Mucosa of descending colon (tissue), 3 donors: ENCODE results near the gene TKFC. TPM values are rescaled to one million over a fixed set of nuclear protein-coding genes. Genes with fewer than 3 reads are reported as not detected.

Experiments
- ATAC-seq: fragments of 200-7000 bp; cut with Tn5 transposase; one replicate; pipeline ENCODE4 v1.9.1; 2020; ENCODE audit warnings: mild to moderate bottlenecking, moderate library complexity
- DNase-seq, 3 donors: peaks; one replicate each; pipeline ENCODE4 v3.0.0-alpha.2; 2020
- H3K36me3 ChIP-seq: fragments of 200-600 bp; one replicate; pipeline ENCODE4 v1.8.0; 2021; ENCODE audit warnings: low read depth, mild to moderate bottlenecking
- H3K4me1 ChIP-seq: fragments of 200-600 bp; one replicate; pipeline ENCODE4 v1.8.0; 2021; ENCODE audit warnings: low read depth, mild to moderate bottlenecking
- H3K4me3 ChIP-seq: fragments of 200-600 bp; one replicate; pipeline ENCODE4 v1.8.0; 2021; ENCODE audit warnings: mild to moderate bottlenecking
- H3K9me3 ChIP-seq: fragments of 200-600 bp; one replicate; pipeline ENCODE4 v1.8.0; 2021; ENCODE audit warnings: mild to moderate bottlenecking
- CTCF ChIP-seq: fragments of 200-600 bp; IDR thresholded peaks from one replicate; pipeline ENCODE4 v1.8.0; 2022; ENCODE audit warnings: antibody characterized with exemption, mild to moderate bottlenecking
- intact Hi-C, 2 donors: fragments of 100-400 bp; cut with DNase I in 1 of 2; cut with micrococcal nuclease in 1 of 2; formaldehyde crosslinking; loops; one replicate each; pipeline versions ENCODE4 v1.11.0 to v1.11.1; 2022; cut with DNase I, micrococcal nuclease
- long read RNA-seq, 2 donors: library from polyadenylated mRNA; unstranded; transcript quantifications; one replicate each; pipeline ENCODE4 v2.0.0, GENCODE V29; 2019 to 2021
- total RNA-seq, 3 donors: library from RNA; stranded (reverse); fragmentation: NEBNext Ultra II Directional in 2 of 3; extraction: Animal tissue kit (Norgen Biotek cat#: 25700) in 2 of 3; gene quantifications; one replicate each; pipeline versions ENCODE4 v1.2.1 to v1.2.4, GENCODE V29; 2021 to 2023
- donor health status: DM: no; HTN: no; CAD: no; lungs with moderate emphysema.
- donor health status: DM: no; HTN: no; CAD: no.
- donor health status: DM: no; HTN: yes; CAD: no.

TKFC gene
- total RNA-seq = 10 to 100 TPM; 30.9 to 78.8 (median 63.1) TPM
- long read RNA-seq, donor 1, full-length matches to known transcripts = 11 of 21 reads
- long read RNA-seq, donor 1, partial matches to known transcripts = 3 of 21 reads
- long read RNA-seq, donor 1, other reads (novel, unspliced or antisense) = 7 of 21 reads
- long read RNA-seq, donor 2, full-length matches to known transcripts = 13 of 19 reads
- long read RNA-seq, donor 2, partial matches to known transcripts = 3 of 19 reads
- long read RNA-seq, donor 2, other reads (novel, unspliced or antisense) = 3 of 19 reads

- DNase-seq (peak; percentile 96 to 98 (median 98)), ATAC-seq (peak; percentile 96)
Measured at GRCh38 chr11:61332797-61333549, at the start of gene TKFC, which contains the start of gene DDB1. Gene TKFC, plus strand, starts transcription at chr11:61333228. Its CDS starts 1,501 bp downstream, at chr11:61334729. Gene DDB1, minus strand, starts transcription at chr11:61333105. Its CDS starts 137 bp downstream, at chr11:61332968.

GRCh38 chr11:61283613-61284012, 49.4 kb upstream of the TKFC start:
- Histone ChIP-seq H3K4me3 (no peak overlapping the region), H3K9me3 (no peaks in the 10 kb centered on the region), H3K4me1 (no peaks in the 10 kb centered on the region), H3K36me3 (no peaks in the 10 kb centered on the region)
- no peak for ATAC-seq
- no peak for TF ChIP-seq CTCF
- intact Hi-C loops = no loop called here
- DNase-seq = no peak

More at GRCh38 chr11:61332797-61333549, at the start of gene TKFC, which contains the start of gene DDB1:
- H3K4me3 ChIP-seq = peak within 1 kb of the TSS; percentile 100
- H3K9me3 ChIP-seq = no peaks in the 10 kb centered on the region
- peaks cover 28% of the 10 kb centered on the region for H3K4me1 ChIP-seq
- intact Hi-C loops = no loop called here
- TF ChIP-seq CTCF = no peak
- H3K36me3 ChIP-seq = no peaks in the 10 kb centered on the region

GRCh38 chr11:61287338-61287977, 45.6 kb upstream of the TKFC start:
- Histone ChIP-seq H3K4me3 (no peak overlapping the region), H3K36me3 (no peaks in the 10 kb centered on the region), H3K9me3 (no peaks in the 10 kb centered on the region), H3K4me1 (no peaks in the 10 kb centered on the region)
- ATAC-seq (no peak), DNase-seq (no peak)
- no peak for TF ChIP-seq CTCF
- intact Hi-C loops = no loop called here

GRCh38 chr11:61290905-61291690, 41.9 kb upstream of the TKFC start:
- Histone ChIP-seq H3K4me3 (no peak overlapping the region), H3K9me3 (no peaks in the 10 kb centered on the region), H3K4me1 (peaks cover 19% of the 10 kb centered on the region), H3K36me3 (no peaks in the 10 kb centered on the region)
- ATAC-seq = no peak
- DNase-seq = no peak
- no peak for TF ChIP-seq CTCF
- intact Hi-C loops = no loop called here

- intact Hi-C loops = no loop called here
- ATAC-seq (no peak), DNase-seq (no peak)
- H3K4me3 ChIP-seq = no peak overlapping the region
- no peak for TF ChIP-seq CTCF
- H3K9me3 ChIP-seq = no peaks in the 10 kb centered on the region
- H3K36me3 ChIP-seq = no peaks in the 10 kb centered on the region
- H3K4me1 ChIP-seq = peaks cover 19% of the 10 kb centered on the region
Measured at GRCh38 chr11:61292356-61292755, 40.7 kb upstream of the TKFC start.
